ENCODE measurements around the gene ITPA. TPM values are rescaled to one million over a fixed set of nuclear protein-coding genes. Genes with fewer than 3 reads are reported as not detected.

ITPA gene
- total and polyA plus RNA-seq, 10 of the 15 experiments (the other 5 are each of a cell fraction or from before 2014, with no cell fraction given): 5.5 to 124 (median 66.3) TPM

DNA sequence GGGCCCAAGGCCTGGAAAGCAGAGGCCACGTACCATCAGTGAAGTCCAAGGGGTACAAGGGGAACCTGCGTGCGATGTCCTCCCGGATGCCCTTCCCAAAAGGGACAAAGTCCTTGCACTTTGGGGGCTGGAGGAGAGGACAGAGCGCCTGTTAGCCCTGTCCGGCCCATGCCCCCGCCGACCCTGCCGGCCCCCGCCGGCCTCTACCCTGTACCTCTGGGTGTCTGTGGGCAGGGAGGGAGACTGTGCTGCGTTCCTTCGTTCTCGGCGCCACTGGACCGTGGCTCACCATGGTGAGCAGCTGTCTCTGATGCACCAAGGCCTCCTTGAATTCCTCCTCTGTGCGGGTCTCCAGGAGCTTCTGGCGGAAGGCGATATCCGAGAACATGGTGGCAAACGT lies 21.8 kb downstream of the ITPA start (continued):
- TF ChIP-seq ZBTB33 (IDR thresholded peaks at IDR 0.05) (no peak), EZH2 (IDR thresholded peaks at IDR 0.05; ENCODE audit: borderline replicate concordance, control insufficient read depth, low read depth, low read length) (no peak), SUZ12 (IDR thresholded peaks at IDR 0.05; ENCODE audit: unreplicated experiment) (no peak), CBX5 (IDR thresholded peaks at IDR 0.05; ENCODE audit: low read depth) (no peak), PML (IDR thresholded peaks at IDR 0.05; ENCODE audit: low read length) (no peak), SREBF2 (IDR thresholded peaks at IDR 0.05; ENCODE audit: low read length) (no peak), ZSCAN29 (IDR thresholded peaks at IDR 0.05) (no peak), EP300 (IDR thresholded peaks at IDR 0.05; ENCODE audit: borderline replicate concordance in 1 of 2, control insufficient read depth in 1 of 2, low read depth in 2 of 2, low read length in 2 of 2) (no peak)

DNA sequence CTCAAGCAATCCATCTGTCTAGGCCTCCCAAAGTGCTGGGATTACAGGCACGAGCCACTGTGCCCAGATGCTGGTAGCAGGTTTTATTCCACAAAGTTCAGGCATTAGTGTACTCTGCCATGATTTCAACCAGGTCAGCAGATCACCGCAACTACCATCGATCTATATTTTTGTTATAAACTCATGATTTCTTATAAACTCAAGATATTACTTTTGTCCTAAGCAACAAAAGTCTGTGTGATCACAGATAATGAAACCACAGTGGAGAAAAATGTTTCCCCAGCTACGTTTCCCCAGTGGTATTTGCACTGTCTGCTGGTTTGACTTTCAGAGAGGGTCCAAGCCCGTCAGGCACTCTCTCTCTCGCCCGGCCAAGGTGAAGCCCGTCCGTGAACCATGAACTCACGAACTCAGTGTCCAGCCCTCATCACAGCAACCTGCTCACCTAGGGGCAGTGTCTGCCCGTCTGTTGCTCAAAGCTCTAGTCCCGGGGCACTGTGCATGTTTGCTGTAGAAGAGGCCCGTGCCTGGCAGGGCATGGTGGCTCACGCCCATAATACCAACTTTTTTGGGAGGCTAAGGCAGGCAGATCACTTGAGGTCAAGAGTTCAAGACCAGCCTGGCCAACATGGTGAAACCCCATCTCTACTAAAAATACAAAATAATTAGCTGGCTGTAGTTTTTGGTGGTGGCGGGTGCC lies 22.7 kb downstream of the ITPA start:
- no peak for FAIRE-seq
- DNase-seq (ENCODE audit: low read depth, low spot score): no peak
- H3K4me1 ChIP-seq (ENCODE audit: control insufficient read depth, insufficient read depth, low read length): no peaks in the 10 kb centered on the region
- CTCF ChIA-PET: no interaction called here
- BruUV-seq (replicated peaks): no TSS peak
- H3K27ac ChIP-seq (ENCODE audit: control insufficient read depth, insufficient read depth): no peak overlapping the region
- H3K9me3 ChIP-seq (replicated peaks; ENCODE audit: control insufficient read depth, insufficient read depth, low read length): no peaks in the 10 kb centered on the region
- 63% methylated on average over 15 of the region's 15 CpGs for WGBS (ENCODE audit: insufficient coverage, insufficient replicate concordance, low lambda C conversion rate, missing lambda C conversion rate)
- RAD21 ChIA-PET (ENCODE audit: unreplicated experiment): no interaction called here
- no peak overlapping the region for H3K4me3 ChIP-seq
- no peaks in the 10 kb centered on the region; a peak in 1 of 4 replicates for H3K27me3 ChIP-seq (replicated peaks in 1 of 2; ENCODE audit: control insufficient read depth in 2 of 2, insufficient read depth in 2 of 2, low read length in 1 of 2)
- no peak for ATAC-seq
- no peak overlapping the region for H3K4me2 ChIP-seq (ENCODE audit: control insufficient read depth, insufficient read depth)
- no peak overlapping the region for H2AFZ ChIP-seq (ENCODE audit: control insufficient read depth, low read depth, low read length)
- H3K79me2 ChIP-seq (ENCODE audit: control insufficient read depth, insufficient read depth, low read length): no peaks in the 10 kb centered on the region
- H4K20me1 ChIP-seq (ENCODE audit: control insufficient read depth, insufficient read depth): no peaks in the 10 kb centered on the region
- no peak overlapping the region for H3K9ac ChIP-seq (ENCODE audit: control insufficient read depth, insufficient read depth, low read length)
- in situ Hi-C loops (cut with MboI) (no loop called here), intact Hi-C loops (cut with micrococcal nuclease; ENCODE audit: unreplicated experiment) (no loop called here)
- no peaks in the 10 kb centered on the region; a peak in 1 of 4 replicates for H3K36me3 ChIP-seq (ENCODE audit: control insufficient read depth in 2 of 2, insufficient read depth in 2 of 2, low read length in 1 of 2)
- POLR2A ChIA-PET: no interaction called here
- SMC1A ChIA-PET (ENCODE audit: uncharacterized antibody, unreplicated experiment): no interaction called here
- TF ChIP-seq EP300 (IDR thresholded peaks at IDR 0.05; ENCODE audit: borderline replicate concordance in 1 of 2, control insufficient read depth in 1 of 2, low read depth in 2 of 2, low read length in 2 of 2): no peak
- no peak for TF ChIP-seq RBBP5 (conservative IDR thresholded peaks at IDR 0.05)
- no peak for TF ChIP-seq DPF2 (IDR thresholded peaks at IDR 0.05)
- no peak for TF ChIP-seq MTA3 (IDR thresholded peaks at IDR 0.05; ENCODE audit: borderline replicate concordance, low read length)
- TF ChIP-seq NR2C2 (IDR thresholded peaks at IDR 0.05; ENCODE audit: borderline replicate concordance, control insufficient read depth, insufficient read length, low read depth): no peak
- no peak for TF ChIP-seq BACH1 (IDR thresholded peaks at IDR 0.05; ENCODE audit: borderline replicate concordance)
- TF ChIP-seq NFYA (IDR thresholded peaks at IDR 0.05; ENCODE audit: borderline replicate concordance, low read depth, low read length): no peak
- no peak for TF ChIP-seq HDAC2 (IDR thresholded peaks at IDR 0.05)
- TF ChIP-seq, protein P1, sequence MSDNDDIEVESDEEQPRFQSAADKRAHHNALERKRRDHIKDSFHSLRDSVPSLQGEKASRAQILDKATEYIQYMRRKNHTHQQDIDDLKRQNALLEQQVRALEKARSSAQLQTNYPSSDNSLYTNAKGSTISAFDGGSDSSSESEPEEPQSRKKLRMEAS (IDR thresholded peaks at IDR 0.05; ENCODE audit: low read depth, low read length): no peak
- no peak for TF ChIP-seq JUNB (IDR thresholded peaks at IDR 0.05)
- no peak for TF ChIP-seq IKZF1 (conservative IDR thresholded peaks at IDR 0.05)
- no peak for TF ChIP-seq ZNF207 (IDR thresholded peaks at IDR 0.05; ENCODE audit: borderline replicate concordance)
- TF ChIP-seq, protein P2, sequence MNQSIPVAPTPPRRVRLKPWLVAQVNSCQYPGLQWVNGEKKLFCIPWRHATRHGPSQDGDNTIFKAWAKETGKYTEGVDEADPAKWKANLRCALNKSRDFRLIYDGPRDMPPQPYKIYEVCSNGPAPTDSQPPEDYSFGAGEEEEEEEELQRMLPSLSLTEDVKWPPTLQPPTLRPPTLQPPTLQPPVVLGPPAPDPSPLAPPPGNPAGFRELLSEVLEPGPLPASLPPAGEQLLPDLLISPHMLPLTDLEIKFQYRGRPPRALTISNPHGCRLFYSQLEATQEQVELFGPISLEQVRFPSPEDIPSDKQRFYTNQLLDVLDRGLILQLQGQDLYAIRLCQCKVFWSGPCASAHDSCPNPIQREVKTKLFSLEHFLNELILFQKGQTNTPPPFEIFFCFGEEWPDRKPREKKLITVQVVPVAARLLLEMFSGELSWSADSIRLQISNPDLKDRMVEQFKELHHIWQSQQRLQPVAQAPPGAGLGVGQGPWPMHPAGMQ (IDR thresholded peaks at IDR 0.05; ENCODE audit: borderline replicate concordance): no peak
- TF ChIP-seq PAX8 (IDR thresholded peaks at IDR 0.05): no peak
